RPMI7951 (cell line): ENCODE measurements around the gene DYNC1I2. TPM values are rescaled to one million over a fixed set of nuclear protein-coding genes. Genes with fewer than 3 reads are reported as not detected.

ENCODE experiments used
- DNase-seq: peaks from one replicate; pipeline ENCODE4 v3.0.0-alpha.2; 2012; ENCODE audit warnings: low read depth
- total RNA-seq: library from RNA; depleted of rRNA; stranded (reverse); fragments of >200 nt; shearing (Covaris generic); gene quantifications from 2 replicates; pipeline ENCODE4 v1.2.3, GENCODE V29; 2014; rRNA removed

The DYNC1I2 gene
- 127 and 178 TPM in 2 replicates for total RNA-seq

GRCh38 chr2:171687287-171688128, at the start of gene DYNC1I2:
TSS of gene DYNC1I2 (plus strand) at chr2:171687469. CDS start at chr2:171690156, 2,687 bp downstream.
- peak; percentile 96 for DNase-seq

- no peak for DNase-seq
Observed at GRCh38 chr2:171651667-171652415, 35.4 kb upstream of the DYNC1I2 start.

- peak; percentile 71 for DNase-seq
Observed at GRCh38 chr2:171652416-171652785, 34.9 kb upstream of the DYNC1I2 start.

DNA sequence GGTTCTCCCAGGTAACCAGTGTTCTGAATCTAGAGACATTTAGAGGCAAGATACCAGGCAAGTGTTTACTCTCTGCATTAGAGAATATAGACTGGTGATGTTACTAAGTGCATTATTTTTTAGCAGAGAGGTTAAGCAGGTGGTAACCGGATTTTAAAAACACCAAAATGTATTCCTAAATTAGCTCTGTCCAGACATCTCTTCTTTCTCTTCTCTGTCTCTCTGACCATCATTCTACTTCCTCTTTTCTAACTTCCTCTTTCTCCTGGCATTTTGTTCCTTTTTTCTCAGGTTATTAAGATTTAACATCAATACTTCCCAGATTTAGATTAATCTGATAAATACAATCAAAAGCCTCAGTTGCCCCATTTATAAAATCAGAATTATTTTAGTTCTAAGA, 31.7 kb upstream of the DYNC1I2 start:
- DNase-seq, result no peak

DNA sequence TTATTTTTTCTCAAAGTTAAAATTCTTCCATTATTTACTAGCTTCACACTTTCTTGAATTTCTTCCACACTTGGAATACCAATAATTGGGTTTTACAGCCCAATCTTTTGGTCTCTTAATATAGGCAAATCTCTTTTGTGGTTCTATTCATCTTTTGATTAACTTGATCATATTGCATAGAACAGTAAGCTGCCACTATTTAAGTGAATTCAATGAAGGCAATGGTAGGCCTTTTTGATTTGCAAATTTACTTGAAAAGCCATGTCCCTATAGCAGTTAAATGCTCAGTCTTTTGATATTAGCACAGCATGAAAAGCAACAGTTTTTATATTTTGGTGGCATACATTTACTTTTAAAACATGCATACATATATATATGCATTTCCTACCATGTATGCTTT, 20.2 kb upstream of the DYNC1I2 start:
- no peak for DNase-seq

- DNase-seq, result no peak
Observed at GRCh38 chr2:171668183-171668582, 19.1 kb upstream of the DYNC1I2 start.

DNA sequence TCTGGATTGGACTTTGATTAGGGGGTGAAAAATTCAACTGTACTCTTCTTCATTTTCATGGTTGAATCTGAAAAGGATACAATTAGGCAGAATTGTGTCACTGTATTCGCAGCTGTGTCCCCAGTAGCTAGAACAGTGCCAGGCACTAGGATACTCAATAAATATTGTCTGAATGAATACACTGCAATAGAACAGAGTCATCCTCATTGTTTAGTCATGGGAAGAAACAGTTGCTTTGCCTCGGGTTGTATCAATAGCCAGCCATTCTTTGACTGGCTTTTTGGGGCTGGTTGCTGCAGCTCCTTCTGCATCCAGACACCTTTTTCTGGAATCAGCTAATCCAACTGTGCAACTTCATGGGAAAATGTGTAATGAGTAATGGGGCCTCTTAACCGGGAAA, 18.1 kb upstream of the DYNC1I2 start:
- DNase-seq, result no peak

- no peak for DNase-seq
Observed at GRCh38 chr2:171670655-171671054, 16.6 kb upstream of the DYNC1I2 start.

- no peak for DNase-seq
Observed at GRCh38 chr2:171671867-171672266, 15.4 kb upstream of the DYNC1I2 start.

GRCh38 chr2:171673905-171674304, 13.4 kb upstream of the DYNC1I2 start:
- no peak for DNase-seq

GRCh38 chr2:171675810-171676345, 11.4 kb upstream of the DYNC1I2 start:
- no peak for DNase-seq

GRCh38 chr2:171678619-171679018, 8.7 kb upstream of the DYNC1I2 start:
- DNase-seq, result no peak

GRCh38 chr2:171688129-171688465, 828 bp downstream of the DYNC1I2 start:
- DNase-seq, result no peak

DNA sequence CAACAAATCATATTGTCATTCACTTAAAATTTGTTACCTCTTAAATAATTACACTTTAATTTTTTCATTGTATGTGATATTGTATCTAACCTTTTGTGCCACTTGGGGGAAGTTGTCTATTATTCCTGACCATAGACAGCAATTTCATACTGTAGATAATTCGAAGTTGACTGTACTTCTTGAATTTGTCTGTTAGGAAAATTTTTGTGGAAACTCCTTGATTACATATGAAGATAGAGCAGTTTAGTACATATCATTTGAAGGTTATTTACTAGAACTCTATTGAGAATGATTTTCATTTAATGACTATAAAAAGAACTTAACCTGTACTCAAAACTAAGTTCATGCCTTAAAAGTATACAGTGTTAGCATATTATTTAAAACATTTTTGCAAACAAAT, 5.1 kb downstream of the DYNC1I2 start:
- no peak for DNase-seq

GRCh38 chr2:171702781-171703556, 15.7 kb downstream of the DYNC1I2 start:
- peak; percentile 38 for DNase-seq

GRCh38 chr2:171703574-171704347, 16.5 kb downstream of the DYNC1I2 start:
- DNase-seq, result peak; percentile 28

DNA sequence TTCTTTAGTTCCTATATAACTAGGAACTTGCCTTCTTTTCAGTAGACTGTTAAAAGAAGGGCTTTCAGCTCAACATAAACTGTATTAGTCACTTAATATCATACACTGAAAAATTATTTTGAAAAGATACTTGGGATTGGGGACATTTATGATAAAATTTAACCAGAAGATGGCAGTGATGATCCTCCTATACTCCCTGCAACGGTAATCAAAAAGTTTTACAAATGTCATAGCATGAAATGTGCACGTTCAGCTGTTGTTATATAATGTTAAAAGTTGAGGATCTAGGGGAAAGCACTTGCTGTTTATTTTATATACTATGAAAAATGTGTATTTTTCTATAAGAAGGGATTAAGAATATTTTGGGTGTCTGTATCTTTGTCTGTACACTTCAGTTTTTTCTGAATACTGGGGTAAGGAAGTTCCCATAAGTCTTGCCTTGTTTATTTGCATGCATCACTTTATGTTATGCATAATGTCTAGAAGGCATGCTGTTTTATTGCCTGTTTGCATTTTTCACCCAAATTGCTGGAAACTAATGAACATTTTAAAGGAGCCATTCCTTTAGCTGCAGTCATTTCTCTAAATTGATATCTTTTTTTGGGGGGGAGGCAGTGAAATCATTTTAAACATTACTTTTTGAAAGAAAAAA, 19.0 kb downstream of the DYNC1I2 start:
- peak; percentile 33 for DNase-seq

- DNase-seq, result no peak
Observed at GRCh38 chr2:171707752-171708151, 20.5 kb downstream of the DYNC1I2 start.

DNA sequence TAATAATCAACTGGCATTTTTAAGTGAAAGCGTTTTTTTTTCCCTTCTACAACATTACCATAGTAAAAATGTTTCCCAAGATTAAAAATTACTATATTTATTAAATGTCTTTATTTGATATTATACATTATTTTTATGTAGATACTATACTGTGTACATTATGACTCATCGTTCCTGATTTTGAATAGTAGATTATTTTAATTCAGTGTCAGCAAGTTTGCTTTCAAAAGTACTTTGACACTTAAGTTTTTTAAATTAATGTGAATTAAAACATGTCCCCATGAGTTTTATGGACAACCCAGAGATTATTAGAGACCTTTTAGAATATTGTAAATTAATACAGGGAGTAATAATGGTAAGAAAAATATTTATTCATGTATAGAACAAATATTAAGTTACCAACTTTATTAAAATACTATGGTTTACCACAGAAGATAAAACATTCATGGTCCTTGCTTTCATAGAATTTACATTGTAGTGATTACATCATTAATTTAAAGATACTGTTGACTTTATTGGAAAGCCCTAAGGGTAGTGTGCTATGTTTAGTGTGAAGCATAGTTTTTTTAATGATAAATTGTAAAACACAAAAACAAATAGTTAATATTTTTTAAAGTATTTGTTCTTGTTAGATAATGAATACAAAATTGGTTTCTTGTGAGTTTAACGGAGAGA, 21.9 kb downstream of the DYNC1I2 start:
- DNase-seq, result no peak

- DNase-seq, result peak; percentile 12
Observed at GRCh38 chr2:171711351-171711750, 24.1 kb downstream of the DYNC1I2 start.
